GM18907 (cell line): Measurements from ENCODE around the gene CDADC1.

Experiments
- ATAC-seq: cut with Tn5 transposase; IDR thresholded peaks from one replicate; pipeline ENCODE4 v1.9.1; 2021; ENCODE audit warnings: mild to moderate bottlenecking, moderate library complexity; ENCODE audit not compliant: unreplicated experiment

Gene CDADC1

DNA sequence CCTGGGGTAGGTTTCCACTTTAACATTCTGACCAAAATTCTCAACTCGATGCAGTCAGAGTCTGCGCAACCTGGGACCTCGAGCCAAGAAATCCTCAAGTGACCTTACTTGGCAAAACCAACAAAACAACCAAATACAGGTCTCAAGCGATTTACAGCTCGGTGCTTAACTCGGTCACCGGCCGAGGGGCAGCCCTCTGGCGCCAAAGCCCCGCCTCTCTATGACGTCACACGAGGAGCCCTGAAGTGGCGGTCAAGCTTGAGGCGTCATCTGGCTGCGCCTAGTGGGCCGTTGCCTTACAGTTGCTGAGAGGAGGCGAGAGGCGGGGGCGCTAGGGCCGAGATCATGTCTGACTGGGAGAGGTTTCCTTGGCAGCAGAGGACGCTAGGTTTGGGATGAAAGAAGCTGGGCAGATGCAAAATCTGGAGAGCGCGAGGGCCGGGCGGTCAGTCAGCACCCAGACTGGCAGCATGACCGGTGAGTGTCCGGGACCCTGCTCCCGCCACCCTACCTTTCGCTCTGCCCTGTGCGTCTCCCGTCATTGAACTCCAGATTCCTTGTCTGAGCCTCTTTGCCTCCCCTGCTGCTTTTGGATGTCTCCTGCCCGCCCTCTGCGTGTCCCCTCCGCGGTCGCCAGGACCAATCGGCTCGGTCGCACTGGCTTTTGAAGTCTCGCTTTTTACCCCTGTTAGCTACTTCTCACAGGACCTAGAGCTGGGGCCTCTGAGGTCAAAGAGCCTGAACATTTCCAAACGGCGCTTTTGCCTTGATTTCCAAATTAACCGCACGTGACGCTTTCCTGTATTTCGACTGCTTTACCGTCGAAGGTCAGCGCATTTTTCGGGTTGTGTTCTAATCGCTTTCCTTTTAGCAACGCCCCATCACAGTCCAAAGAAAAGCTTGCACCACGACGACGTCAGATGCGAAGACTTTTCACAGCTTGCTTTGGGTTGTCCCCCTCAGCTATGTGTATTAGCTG is at the start of gene CDADC1:
TSS of gene CDADC1 (plus strand) at position 283 of the 979 bp plus-strand sequence. CDS start at position 396, 113 bp downstream.
- ATAC-seq: peak; percentile 96

DNA sequence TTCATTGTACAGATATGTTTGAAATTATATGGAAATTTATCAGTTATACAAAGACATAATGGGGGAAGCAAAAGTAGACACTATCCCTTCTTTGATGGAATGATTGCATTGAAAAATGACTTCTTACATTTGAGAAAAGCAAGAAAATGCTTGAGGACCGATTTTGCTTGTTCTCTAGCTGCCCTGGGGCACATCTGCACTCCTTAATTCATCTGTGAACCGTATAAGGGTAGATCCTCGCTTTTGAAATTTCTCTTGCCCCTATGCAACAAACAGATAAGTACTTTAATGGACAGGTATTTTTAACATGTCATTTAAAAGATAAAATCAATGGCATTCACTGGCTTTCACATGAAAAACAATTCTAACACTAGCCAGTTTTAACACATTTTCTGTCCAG is 41.1 kb upstream of the CDADC1 start:
- ATAC-seq: no peak

DNA sequence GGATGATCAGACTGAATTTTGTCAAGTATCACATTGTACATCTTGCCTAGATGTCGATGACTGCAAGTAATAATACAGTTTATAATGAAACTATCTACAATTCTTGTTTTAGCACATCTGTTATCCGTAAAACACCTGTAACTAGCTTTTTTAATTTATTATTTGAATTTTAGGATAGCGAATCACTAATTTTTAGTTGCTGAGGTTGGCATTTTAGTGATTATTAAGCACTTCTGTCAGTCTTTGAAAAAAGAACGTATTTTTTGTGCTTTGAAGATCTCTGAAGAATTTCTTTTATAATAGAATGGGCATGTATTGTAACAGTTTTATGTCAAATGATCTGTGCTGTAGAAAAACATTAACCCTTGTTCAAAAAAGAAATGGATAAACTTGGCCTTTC is 39.1 kb upstream of the CDADC1 start:
- no peak for ATAC-seq

GRCh38 chr13:49210114-49210513 is 37.6 kb upstream of the CDADC1 start:
- no peak for ATAC-seq

DNA sequence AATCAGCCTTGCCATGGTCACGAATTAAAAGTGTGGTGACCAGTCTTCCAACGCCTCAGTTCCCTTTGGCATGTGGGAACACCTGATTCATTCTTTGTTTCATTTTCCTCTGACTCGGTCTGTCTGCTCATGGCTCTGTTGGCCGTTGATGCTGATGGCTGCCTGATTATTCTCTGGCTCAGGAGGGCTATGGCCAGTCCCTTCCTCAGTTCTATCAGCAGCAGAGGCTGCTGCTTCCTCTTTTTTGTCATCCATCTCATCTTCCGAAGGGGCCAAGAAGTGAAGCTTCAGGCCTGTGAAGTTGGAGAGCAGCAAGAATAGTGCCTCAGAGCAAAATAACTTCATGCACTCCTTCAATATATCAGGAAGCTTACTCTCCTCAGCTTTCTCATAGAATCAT is 37.1 kb upstream of the CDADC1 start:
- no peak for ATAC-seq

GRCh38 chr13:49213539-49213938 is 34.2 kb upstream of the CDADC1 start:
- ATAC-seq: no peak

DNA sequence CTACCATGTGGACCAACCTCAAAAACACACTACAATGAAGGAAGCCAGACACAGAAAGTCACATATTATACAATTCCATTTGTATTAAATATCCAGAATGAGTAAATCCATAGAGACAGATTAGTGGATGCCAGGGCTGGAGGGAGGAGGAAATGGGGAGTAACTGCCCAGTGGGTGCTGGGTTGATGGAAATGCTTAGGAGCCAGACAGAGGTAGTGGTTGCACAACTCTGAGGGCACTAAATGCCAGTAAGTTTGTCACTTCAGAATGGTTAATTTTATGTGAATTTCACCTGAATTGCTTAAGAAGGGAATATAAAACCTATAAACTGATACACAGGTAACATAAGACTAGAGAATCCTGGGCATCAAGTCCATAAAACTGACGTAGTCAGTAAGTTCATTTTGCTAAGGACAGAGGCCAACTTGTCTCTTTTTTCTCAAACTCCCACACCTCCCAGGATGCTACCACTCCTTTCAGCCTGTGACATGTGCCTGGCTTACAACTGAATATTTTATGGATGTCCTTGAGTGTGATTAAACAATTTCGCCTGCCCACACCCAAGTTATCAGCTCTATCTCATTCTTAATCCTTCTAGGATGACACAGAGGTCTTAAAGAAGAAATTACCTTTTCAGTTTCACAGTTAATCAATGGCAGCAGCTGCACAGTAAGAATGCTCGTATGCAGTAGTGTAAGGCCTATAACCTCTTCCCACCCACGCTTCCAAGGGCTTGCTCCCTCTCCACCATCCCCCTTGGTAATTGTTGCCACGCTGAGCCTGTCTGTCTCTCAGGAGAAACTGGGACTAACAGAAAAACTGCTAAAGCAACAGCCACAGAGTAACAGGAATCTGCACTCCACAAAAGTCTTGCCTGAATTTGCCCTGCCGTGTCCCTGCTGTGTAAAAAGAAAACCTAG is 33.5 kb upstream of the CDADC1 start:
- no peak for ATAC-seq

- peak; percentile 76 for ATAC-seq
These were observed 32.8 kb upstream of the CDADC1 start for GRCh38 chr13:49214917-49215376.

DNA sequence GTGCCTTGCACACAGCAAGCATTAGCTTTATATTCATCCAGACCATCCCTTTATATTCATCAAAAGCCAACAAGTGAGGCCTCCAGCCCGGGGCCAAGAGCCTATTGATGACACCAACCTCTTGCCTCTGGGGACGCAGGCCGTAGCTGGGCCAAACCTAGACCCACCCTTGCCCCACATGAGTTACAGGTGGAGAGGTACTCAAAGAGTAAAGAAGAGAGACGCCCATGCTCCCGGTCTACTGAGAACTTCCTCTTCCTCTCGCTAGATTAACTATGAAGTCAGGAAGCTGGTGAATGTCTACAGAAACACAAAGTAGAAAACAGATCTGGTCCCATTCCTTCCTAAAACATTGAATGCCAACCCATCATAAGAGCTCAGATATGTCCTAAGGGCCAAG is 31.4 kb upstream of the CDADC1 start:
- ATAC-seq: no peak

- no peak for ATAC-seq
These were observed 29.7 kb upstream of the CDADC1 start for GRCh38 chr13:49217962-49218492.

DNA sequence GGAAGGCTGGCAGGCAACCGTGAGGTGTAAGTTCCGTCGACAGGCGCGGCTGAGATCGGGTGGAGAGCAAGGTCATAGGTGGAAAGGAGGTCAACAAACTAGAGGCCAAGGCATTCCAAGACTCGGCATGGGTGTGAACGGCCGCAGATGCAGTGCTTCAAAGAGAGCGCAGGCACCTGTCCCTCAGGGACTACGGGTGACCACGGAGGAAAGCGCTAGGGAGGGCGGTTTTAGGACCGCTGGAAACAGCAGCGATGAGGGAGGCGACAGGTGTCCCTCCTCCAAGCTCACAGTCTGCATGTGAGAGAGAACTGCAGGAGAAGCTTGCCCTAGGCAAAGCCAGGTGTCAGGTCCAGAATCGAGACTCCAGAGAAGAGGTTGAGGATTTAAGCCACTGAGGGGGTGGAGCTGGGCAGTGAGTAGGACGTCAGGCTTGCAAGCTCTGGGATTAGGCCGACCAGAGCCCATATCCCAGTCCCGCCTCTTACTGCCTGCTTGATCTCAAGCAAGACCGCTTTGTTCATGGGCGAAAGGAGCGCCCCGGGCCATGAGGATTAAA is 29.2 kb upstream of the CDADC1 start:
- ATAC-seq: no peak

DNA sequence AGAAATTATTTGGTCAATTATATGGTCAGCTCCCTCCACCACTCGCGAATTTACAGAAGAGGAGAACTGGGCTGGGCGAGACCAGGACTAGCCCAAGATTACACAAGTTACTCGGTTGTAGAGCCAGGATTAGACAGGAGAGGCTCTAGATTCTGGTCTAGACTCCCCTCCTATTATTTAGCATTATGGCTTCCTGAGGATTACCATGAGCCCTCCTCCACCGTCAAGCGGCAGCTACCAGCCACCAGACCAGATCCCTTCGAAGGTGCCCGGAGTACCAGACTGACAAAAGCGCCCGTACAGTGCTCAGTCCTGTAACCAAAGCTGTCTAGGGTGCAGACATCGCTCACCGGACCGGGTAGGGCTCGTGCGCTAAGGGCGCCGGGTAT is 28.1 kb upstream of the CDADC1 start:
- ATAC-seq: peak; percentile 19

DNA sequence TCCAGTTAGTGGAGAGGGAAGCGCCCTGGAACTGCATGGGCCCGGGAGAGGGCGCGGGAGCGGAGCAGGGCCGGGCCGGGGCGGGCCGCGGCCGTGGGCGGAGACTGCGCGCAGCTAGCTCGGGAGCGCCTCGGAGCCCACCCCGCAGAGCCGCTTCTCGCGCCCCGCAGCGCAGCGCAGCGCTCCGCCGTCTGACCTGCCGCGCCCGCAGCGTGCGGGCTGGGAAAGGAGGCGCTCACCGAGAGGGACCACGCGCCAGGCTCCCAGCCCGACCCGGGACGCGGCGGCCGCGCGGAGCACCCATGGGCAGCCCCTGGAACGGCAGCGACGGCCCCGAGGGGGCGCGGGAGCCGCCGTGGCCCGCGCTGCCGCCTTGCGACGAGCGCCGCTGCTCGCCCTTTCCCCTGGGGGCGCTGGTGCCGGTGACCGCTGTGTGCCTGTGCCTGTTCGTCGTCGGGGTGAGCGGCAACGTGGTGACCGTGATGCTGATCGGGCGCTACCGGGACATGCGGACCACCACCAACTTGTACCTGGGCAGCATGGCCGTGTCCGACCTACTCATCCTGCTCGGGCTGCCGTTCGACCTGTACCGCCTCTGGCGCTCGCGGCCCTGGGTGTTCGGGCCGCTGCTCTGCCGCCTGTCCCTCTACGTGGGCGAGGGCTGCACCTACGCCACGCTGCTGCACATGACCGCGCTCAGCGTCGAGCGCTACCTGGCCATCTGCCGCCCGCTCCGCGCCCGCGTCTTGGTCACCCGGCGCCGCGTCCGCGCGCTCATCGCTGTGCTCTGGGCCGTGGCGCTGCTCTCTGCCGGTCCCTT is 27.5 kb upstream of the CDADC1 start, which contains the start of gene MLNR:
TSS of gene MLNR (plus strand) at position 303 of the 820 bp plus-strand sequence. CDS start at position 303, 0 bp downstream.
- peak; percentile 56 for ATAC-seq

DNA sequence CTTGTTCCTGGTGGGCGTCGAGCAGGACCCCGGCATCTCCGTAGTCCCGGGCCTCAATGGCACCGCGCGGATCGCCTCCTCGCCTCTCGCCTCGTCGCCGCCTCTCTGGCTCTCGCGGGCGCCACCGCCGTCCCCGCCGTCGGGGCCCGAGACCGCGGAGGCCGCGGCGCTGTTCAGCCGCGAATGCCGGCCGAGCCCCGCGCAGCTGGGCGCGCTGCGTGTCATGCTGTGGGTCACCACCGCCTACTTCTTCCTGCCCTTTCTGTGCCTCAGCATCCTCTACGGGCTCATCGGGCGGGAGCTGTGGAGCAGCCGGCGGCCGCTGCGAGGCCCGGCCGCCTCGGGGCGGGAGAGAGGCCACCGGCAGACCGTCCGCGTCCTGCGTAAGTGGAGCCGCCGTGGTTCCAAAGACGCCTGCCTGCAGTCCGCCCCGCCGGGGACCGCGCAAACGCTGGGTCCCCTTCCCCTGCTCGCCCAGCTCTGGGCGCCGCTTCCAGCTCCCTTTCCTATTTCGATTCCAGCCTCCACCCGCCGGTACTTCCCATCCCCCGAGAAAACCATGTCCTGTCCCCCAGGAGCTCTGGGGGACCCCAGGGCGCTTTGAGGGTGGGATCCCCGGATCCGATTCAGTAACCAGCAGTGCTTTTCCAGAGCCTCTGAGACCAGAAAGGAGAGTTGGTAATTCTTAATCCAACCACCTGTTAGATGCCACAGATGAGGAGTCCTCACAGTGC is 26.7 kb upstream of the CDADC1 start:
- ATAC-seq: no peak

- ATAC-seq: no peak
These were observed 26.1 kb upstream of the CDADC1 start for GRCh38 chr13:49221590-49221965.

- no peak for ATAC-seq
These were observed 22.3 kb upstream of the CDADC1 start for GRCh38 chr13:49225223-49226042.

GRCh38 chr13:49226613-49227012 is 21.1 kb upstream of the CDADC1 start:
- no peak for ATAC-seq

- ATAC-seq: no peak
These were observed 13.0 kb upstream of the CDADC1 start for GRCh38 chr13:49234741-49235140.
